ENCODE measurements around the gene PORCN.
"Not testable (repeated sequence)": the region's sequence is repeated elsewhere in the genome, so short reads cannot be mapped to it uniquely, and the experiment has no call there.

Gene PORCN

GRCh38 chrX:48541140-48541814 lies 32.5 kb downstream of the PORCN start:
- H3K4me3 ChIP-seq (ENCODE audit: low read depth, low read length): peak overlapping the region; percentile 60; the same call in 1 of the 2 replicates
- TF ChIP-seq, protein P1, sequence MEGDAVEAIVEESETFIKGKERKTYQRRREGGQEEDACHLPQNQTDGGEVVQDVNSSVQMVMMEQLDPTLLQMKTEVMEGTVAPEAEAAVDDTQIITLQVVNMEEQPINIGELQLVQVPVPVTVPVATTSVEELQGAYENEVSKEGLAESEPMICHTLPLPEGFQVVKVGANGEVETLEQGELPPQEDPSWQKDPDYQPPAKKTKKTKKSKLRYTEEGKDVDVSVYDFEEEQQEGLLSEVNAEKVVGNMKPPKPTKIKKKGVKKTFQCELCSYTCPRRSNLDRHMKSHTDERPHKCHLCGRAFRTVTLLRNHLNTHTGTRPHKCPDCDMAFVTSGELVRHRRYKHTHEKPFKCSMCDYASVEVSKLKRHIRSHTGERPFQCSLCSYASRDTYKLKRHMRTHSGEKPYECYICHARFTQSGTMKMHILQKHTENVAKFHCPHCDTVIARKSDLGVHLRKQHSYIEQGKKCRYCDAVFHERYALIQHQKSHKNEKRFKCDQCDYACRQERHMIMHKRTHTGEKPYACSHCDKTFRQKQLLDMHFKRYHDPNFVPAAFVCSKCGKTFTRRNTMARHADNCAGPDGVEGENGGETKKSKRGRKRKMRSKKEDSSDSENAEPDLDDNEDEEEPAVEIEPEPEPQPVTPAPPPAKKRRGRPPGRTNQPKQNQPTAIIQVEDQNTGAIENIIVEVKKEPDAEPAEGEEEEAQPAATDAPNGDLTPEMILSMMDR (IDR thresholded peaks at IDR 0.05; ENCODE audit: low read depth, low read length, missing control alignments): no peak
- peak; percentile 37 for DNase-seq (ENCODE audit: low read depth)

DNA sequence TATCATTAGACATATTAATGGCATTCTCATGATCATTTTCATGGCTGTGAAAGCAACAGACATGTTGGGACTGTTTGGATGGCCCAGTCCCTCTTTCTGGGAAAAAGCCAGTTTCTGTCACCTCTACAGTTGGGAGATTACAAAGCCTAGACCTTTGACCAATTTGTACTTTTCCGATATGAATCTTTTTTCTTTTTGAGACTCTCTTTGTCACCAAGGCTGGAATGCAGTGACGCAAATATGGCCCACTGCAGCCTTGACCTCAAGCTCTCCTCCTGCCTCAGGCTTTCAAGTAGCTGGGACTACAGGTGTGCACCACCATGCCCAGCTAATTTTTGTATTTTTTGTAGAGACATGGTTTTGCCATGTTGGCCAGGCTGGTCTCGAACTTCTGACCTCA lies 40.1 kb downstream of the PORCN start:
- TF ChIP-seq, protein P1 (IDR thresholded peaks at IDR 0.05; ENCODE audit: low read depth, low read length, missing control alignments): no peak
- H3K4me3 ChIP-seq (ENCODE audit: low read depth, low read length): no peak overlapping the region
- DNase-seq (ENCODE audit: low read depth): no peak

DNA sequence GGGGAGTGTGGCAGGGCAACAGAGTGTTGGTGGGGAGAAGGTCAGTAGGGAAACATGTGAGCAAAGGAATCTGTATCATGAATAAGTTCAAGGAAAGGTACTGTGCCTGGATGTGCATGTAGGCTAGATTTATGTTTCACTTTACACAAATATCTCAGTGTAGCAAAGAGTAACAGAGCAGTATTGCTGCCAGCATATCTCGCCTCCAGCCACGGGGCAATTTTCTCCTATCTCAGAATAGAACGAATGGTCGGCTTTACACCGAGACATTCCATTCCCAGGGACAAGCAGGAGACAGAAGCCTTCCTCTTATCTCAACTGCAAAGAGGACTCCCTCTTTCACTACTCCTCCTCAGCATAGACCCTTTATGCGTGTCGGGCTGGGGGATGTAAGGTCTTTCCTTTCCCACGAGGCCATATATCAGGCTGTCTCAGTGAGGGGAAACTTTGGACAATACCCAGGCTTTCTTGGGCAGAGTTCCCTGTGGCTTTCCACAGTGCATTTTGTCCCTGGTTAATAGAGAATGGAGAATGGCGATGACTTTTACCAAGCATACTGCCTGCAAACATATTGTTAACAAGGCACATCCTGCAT lies 47.0 kb downstream of the PORCN start:
- not testable (repeated sequence) for H3K4me3 ChIP-seq (ENCODE audit: low read depth, low read length); DNase-seq (ENCODE audit: low read depth)

DNA sequence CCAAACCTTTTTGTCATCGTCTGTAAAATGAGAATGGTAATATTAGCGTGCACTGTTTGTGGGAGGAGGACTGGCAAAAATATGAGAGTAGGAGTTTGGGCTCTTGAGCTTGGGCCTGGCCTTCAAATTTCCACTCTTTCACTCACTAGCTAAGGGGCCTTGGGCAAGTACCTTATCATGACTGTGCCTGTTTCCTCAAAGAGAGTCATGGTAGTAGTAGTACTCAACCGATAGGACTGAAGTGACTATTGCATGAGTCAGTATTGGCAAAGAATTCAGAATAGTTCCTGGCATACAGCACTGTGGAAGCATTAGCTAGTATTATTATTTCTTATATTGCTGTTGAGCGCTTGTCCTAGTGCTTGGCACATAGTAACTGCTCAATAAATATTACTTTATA lies 49.5 kb downstream of the PORCN start:
- DNase-seq (ENCODE audit: low read depth): no peak
- TF ChIP-seq, protein P1 (IDR thresholded peaks at IDR 0.05; ENCODE audit: low read depth, low read length, missing control alignments): no peak
- no peak overlapping the region for H3K4me3 ChIP-seq (ENCODE audit: low read depth, low read length)

DNA sequence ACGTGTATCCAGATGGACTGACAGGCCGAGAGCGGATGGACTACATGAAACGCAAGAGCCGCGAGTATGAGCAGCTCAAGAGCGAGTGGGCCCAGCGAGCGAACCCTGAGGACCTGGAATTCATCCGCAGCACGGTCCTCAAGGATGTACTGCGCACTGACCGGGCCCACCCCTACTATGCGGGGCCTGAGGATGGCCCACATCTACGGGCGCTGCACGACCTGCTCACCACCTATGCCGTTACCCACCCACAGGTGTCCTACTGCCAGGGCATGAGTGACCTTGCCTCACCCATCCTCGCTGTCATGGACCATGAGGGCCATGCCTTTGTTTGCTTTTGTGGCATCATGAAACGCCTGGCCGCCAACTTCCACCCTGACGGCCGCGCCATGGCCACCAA lies 50.8 kb downstream of the PORCN start:
- H3K4me3 ChIP-seq (ENCODE audit: low read depth, low read length): no peak overlapping the region
- TF ChIP-seq, protein P1 (IDR thresholded peaks at IDR 0.05; ENCODE audit: low read depth, low read length, missing control alignments): no peak
- no peak for DNase-seq (ENCODE audit: low read depth)

DNA sequence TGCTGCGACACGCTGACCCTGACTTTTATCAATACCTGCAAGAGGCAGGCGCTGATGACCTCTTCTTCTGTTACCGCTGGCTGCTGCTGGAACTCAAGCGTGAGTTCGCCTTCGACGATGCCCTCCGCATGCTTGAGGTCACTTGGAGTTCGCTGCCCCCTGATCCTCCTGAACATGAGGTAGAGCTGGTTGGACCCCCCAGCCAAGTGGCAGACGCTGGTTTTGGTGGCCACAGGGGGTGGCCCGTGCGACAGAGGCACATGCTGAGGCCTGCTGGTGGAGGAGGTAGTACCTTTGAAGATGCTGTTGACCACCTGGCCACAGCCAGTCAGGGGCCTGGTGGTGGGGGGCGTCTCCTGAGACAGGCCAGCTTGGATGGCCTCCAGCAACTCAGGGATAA lies 51.3 kb downstream of the PORCN start:
- no peak overlapping the region for H3K4me3 ChIP-seq (ENCODE audit: low read depth, low read length)
- TF ChIP-seq, protein P1 (IDR thresholded peaks at IDR 0.05; ENCODE audit: low read depth, low read length, missing control alignments): no peak
- DNase-seq (ENCODE audit: low read depth): no peak

GRCh38 chrX:48560681-48561080 lies 51.9 kb downstream of the PORCN start:
- DNase-seq (ENCODE audit: low read depth): no peak
- TF ChIP-seq, protein P1 (IDR thresholded peaks at IDR 0.05; ENCODE audit: low read depth, low read length, missing control alignments): no peak
- no peak overlapping the region for H3K4me3 ChIP-seq (ENCODE audit: low read depth, low read length)

Measured in GM12864 (cell line).